Stimulated activated CD8-positive, alpha-beta memory T cell treated with anti-CD3 and anti-CD28 coated beads, Interleukin-7, amount 100 ng/mL, for 24 hours (primary cell): Measurements from ENCODE around the gene PTPRN2.
"Not testable (repeated sequence)": the region's sequence is repeated elsewhere in the genome, so short reads cannot be mapped to it uniquely, and the experiment has no call there.

ENCODE experiments used
- DNase-seq: peaks from one replicate; pipeline ENCODE4 v3.0.0-alpha.2; 2020; ENCODE audit warnings: low read depth

The PTPRN2 gene

DNA sequence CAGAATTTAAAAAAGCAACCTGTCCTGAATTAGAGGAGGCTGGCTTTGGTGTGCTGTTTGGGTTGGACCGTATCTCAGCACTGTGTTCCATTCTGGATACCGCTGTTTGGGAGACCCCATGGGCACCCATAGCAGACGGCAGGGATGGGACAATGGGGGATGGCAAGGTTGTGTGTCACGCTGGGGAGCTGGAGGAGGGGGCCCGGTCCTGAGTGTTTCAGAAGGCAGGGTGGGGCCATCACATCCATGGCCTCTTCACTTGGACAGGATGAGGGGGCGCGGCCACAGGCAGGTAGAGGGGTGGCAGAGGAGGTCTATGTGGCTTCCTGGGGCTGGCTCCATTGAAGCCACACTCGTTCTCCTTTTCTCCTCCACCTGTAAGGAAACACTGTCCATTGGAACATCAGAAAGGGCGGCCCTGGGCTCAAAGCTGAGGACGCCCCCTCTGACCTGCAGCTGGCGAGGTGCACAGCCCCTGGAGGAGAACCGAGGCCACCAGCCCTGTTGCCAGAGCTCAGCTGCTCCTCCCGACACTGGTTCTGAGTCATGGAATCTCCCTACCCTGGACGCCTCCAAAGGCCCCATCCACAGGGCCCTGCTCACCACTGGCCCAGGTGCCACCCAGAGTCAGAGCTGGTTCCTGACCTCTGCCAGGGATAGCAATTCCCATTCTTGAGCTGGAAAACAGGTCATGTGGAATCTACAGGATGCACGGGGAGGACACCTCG lies 663.6 kb downstream of the PTPRN2 start:
- no peak for DNase-seq

DNA sequence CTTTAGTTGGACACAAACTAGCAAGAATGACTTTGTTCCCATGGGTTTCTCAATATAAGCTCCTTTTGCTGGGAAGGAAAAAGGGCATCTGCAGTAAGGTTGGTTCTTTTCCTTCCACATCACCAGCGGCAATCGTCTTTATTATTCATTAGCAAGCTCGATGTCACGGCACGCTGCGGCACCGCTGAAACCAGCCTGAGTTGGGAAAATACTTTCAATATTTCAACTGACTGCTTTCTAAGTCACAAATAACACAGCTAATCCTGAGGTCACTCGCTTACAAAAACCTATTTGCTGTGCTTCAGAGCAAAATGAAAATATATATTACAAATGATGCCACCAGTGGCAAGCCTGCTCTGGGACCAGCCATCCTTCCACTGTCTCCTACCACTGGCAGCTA lies 665.0 kb downstream of the PTPRN2 start:
- DNase-seq = no peak

DNA sequence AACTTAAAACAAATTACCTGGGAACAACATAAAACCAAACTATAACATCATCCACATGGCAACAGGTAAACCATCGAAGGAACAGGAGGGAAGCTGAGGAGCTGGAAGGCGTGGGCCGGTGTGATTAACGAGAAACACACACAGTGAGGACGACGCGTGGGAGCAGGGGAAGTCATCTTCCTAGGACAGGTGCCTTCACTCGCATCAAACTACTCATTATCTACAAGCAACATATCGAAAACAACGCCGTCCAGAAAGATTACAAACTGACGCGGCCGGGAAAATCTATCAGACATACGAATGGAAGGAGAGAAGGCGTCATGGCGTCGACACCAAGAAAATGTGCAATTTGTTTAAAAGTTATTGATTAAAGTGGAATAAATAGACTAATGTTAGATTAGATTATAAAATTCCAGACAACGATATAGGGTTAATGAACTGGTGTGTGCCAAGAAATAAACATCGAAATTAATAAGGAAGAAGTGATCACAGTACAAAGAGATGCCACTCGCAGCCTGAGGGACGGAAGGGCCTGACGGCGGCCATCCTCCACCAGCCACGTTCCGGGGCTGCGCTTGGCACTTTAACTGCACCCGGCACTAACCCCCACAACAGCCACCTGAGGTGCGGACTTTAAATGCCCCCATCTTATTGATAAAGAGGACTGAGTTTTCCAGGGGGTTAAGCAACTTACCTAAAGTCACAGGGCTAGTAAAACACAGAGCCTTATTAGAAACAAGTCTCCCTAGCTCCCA lies 669.1 kb downstream of the PTPRN2 start:
- DNase-seq = no peak

DNA sequence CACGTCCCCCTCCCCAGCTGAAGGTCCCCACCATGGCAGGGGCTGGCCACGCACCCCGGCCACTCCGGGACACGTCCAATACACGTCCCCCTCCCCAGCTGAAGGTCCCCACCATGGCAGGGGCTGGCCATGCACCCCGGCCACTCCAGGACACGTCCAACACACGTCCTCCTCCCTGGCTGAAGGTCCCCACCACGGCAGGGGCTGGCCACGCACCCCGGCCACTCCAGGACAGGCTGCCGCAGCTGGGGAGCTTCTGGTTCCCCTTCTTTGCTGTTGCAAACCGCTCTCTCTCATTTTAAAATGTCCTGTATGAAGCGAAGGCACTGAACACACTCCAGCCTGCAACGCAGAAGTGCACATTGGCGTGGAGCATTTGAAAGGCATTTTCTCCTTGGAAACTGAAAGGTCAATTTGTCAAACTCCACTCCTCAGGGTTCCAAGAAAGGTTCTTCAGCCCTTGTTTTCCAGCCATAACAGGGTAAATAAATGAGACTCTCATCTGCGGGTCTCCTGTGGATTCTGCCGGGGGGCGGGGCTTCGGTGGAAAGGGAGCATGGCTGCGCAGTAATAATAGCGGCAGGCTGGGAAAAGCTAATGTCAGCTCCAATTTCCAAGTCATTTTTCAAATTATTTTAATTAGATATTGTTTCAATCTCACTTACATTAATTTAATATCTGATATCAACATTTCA lies 670.5 kb downstream of the PTPRN2 start:
- DNase-seq = no peak

DNA sequence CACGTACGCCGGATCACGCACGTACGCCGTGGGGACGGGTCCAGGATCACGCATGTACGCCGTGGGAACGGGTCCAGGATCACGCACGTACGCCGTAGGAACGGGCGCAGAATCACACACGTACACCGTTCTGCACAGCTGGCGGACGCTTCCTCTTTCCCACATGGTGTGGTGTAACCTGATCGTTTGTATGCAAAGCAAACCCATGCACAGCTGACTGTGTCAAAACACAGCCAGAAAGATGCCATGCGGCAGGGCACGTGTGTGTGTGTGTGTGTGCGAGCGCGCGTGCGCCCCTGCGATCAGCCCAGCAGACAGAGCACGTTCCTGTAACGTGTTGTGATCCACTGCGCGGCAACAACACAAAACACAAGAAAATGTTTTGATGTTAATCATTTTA lies 677.2 kb downstream of the PTPRN2 start:
- no peak for DNase-seq

DNA sequence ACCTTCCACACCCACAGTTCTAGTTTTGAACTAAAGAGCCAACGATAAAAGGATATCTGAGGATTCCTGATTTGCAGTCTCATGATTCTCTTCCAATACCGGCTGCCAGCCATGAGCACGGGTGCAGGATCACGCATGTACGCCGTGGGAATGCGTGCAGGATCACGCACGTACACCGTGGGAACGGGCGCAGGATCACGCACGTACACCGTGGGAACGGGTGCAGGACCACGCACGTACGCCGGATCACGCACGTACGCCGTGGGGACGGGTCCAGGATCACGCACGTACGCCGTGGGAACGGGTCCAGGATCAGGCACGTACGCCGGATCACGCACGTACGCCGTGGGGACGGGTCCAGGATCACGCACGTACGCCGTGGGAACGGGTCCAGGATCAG lies 677.6 kb downstream of the PTPRN2 start:
- DNase-seq = not testable (repeated sequence)

DNA sequence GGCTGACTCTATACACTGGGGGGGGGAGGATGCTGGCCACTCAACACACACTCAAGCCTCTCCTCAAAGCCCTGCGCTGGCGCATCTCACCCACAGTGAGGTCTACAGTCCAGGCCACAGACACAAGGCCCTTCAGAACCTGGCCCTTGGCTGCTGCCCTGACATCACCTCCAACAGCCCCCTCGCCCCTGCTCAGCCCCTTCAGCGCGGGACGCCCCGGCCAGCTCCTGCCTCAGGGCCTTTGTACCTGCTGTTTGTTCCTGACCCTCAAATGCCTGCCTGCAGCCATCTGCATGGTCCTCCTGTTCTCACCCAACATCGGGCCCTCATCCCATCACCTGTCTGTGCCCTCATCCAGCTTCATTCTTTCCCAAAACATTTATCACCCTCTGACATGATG lies 678.3 kb downstream of the PTPRN2 start:
- no peak for DNase-seq

DNA sequence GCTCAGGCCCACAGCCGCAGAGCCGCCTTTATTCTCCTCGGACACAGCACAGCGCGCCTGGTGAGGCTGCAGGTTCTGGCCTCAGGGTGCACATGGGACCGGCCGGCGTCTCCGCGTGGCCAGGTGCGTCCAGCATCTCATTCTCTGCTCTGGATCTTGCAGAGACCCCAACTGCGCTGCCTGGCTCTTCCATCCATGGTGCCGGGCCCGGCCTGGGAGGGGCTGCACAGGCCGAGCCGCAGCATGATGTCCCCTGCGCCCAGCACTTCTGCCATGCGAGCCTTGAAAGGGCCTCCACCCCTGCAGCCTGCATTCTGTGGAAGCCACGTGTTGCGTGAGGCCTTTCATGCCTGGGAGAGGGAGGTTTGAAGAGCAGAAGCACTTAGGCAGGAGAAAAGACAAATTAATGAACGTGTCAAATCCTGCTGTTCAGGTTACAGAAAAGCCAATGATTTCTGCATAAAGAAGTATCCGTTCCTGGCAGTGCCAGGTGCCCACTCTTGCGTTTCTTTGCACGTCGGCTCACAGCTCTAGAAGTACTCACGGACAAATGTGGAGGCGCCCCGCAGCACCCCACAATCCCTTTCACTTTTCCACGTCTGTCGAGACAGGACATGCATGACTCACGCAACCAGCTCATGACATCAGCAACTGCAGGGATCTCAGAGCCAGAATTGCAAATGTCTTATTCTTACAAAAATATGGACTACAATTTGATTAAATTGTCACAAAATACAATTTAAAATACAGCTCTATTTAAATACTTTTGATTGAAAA lies 679.4 kb downstream of the PTPRN2 start:
- no peak for DNase-seq

DNA sequence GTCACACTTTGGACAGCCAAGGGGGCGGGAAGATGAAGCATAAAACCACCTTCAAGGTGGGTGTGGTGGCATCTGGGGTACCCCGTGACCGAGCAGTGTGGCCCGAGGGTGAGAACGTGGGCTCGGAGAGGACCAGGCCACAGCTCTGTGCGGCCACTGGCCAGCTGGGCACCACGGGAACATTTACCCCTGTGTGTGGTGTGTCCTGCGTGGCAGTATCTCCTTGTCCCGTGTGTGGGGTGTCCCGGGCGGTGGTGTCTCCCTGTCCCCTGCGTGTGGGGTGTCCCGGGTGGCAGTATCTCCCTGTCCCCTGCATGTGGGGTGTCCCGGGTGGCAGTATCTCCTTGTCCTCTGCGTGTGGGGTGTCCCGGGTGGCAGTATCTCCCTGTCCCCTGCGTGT lies 680.5 kb downstream of the PTPRN2 start:
- no peak for DNase-seq

DNA sequence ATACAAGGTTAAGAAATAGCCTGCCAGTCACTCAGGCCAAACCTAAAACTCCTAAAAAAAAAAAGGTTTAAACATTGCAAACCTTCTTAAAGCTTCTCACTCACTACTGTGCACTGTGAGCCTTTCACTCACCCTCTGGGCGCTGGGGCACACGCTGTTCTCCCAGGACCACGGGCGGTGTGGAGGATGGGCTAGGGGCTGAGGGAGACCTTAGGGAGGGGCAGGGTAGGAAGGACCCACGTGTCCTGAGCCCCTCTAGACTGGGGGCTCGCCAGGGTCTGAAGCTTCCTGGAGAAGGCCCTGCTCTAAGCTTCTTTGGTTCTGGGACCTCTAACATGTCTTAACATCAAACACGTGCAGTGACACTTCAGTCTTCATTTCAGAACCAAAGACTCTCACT lies 681.0 kb downstream of the PTPRN2 start:
- DNase-seq = no peak

DNA sequence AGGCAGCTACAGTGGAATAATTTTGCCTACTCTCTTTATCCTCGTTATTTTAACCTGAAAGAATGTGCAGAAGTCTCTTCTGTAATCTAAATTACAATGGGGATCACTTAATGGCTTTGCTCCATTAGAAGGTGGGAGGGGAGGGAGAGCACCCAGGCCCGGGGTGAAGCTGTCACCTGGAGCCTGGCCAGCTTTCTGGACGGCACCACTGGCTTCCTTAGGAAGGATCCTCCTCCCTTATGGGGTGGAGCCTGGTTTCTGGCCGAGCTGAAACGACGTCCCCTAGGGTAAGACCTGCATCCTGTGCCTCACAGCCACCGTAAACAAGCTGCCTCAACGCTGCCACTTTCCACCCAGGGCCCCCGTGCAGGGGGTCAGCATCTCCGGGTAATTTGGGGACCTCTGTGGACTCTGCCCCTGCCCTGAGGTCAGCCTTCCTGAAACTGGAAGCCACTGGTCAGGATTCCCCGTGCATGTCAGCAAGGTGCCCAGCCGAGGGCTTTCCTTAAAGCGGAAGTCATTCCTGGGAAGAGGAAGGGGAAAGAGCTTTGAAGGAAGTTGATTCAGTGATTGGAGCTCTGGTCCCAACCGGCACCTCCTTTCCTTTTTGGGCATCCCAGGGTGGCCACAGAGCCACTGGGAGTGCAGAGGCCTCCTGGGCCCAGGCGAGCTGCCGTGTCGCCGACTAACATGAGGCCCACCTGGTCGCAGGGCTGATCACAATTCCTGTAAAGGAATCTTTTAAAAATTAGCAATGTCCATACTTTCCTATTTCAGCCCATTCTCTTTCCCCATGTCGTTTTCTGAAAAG lies 681.8 kb downstream of the PTPRN2 start:
- no peak for DNase-seq

DNA sequence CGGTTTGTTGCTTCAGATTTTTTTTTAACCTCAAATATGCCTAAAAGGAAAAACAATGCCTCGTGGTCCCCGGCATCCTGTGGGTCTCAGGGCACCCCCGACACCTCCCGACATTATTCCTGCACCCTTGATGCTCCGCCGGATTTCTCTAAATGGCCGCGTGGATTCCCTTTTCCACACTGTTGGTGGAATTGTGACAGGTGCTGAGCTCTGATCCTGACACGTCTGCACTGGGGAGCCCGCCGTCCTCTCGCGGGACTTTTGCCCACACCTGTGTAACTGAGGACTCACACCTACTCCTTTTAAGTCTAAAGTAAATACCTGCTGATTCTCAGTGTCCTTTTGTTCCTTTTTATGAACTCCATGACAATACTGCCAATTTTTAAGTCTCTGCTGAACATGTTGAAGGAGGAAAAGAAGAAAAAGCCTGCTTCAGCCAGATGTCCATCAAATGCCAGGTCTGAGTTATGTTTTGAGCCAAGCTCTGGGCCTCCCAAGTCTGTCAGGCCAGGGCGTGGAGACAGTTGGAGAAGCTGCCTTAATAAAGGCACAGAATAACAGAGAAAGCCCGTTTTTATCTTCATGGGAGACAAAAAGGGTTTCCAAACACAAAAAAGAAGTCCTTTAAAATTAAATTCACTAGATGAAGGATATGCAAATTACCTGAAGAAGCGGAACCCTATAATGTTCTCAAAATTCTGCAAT lies 682.6 kb downstream of the PTPRN2 start:
- DNase-seq = no peak

DNA sequence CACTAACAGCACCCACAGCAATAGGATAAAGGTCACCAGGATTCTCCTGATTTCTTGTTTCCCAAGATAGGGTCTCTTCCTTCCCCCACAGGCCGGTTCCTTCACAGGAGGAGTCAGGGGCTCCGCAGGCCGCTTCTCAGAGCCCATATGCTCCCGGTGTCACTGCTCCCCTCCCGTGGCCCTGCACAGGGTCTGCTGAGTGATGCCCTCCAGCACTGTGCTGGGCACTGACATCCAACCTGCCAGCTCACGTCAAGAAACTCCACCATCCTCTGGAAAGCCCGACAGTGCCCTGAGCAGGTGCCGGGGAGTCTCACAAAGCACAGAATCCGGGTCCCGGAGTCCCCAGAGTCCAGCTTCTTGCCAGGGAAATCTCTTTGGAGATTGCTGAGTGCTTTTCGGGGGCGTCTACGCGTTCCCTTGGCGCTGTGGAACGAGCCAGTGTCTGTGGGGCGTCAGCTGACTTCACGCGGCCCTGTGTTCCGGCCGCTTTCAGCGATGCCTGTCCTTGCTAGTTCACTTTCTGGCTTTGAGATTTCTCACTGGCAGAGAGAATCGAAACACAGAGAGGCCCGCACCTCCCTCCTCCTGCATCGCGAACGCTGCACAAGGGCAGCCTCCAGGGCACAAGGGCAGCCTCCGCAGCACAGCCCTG lies 683.3 kb downstream of the PTPRN2 start:
- DNase-seq = no peak

DNA sequence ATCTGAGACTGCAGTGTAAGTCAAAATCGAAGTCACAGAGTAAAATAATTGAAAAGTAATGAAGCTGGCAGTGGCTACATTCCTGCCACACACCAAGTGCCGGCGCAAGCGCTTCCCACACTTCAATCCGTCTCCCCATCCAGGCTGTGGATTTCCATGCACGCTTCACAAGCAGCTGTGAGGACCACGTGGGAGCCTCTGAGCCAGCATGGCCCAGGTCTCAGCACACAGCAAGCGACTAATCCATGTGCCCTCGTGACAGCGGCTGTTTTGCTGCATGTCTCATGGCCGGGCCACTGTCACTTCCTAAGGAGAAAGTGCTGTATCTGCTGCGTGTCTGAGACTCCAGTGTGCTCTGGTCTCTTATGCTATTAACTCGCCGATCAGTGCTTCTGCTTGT lies 683.9 kb downstream of the PTPRN2 start:
- DNase-seq = no peak

DNA sequence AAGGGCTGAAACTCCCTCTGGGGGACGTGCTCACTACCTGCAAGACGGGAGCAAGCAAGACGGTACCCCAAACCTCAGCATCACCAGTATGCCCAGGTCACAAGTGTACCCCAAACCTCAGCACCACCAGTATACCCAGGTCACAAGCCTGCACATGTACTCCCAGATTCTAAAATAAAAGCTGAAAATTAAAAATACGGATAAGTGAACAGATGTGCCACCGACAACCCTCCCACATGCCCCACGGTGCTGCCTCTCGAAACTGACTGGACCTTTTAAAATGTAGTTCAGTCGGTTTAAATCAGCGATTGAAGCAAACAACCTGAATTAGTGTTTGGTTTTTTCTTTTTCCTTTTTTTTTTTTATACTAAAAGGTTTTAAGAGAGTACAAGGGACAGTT lies 684.3 kb downstream of the PTPRN2 start:
- DNase-seq = no peak

DNA sequence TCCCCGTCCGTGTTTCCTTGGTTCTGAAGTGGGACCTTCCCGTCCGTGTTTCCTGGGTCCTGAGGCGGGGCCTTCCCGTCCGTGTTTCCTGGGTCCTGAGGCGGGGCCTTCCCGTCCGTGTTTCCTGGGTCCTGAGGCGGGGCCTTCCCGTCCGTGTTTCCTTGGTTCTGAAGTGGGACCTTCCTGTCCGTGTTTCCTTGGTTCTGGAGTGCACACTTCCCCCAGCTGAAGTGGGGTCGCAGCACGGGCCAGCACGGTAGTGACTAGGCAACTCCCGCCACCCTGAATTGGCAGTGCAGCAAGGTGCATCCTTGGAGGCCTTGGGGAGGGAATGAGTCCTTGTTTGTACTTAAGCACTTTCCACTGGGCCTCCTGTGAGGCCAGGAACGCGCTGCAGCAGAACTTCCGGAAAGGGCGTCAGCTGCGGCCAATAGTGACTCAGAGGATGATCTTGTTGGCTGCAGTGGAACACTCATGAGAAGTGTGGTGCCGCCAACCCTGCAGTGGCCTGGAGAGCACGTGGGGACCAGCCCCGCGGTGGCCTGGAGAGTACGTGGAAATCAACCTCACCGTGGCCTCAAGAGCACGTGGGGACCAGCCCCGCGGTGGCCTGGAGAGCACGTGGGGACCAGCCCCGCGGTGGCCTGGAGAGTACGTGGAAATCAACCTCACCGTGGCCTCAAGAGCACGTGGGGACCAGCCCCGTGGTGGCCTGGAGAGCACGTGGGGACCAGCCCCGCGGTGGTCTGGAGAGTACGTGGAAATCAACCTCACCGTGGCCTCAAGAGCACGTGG lies 685.6 kb downstream of the PTPRN2 start:
- not testable (repeated sequence) for DNase-seq

DNA sequence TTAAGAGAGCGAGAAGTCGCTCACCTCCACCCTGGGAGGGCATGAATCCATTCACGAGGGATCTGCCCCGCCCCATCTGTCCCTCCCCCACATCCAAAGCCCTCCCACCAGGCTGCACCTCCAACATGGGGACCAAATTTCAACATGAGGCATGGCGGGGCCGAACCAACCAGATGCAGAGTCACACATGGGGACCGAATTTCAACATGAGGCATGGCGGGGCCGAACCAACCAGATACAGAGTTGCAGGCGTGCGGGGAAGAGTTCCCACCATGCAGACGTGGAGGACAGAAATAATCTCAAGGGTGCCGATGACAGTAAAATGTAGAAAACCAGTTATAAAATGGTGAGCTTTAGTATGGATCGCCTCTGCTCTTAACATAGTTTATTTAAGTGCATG lies 686.5 kb downstream of the PTPRN2 start:
- DNase-seq = no peak

DNA sequence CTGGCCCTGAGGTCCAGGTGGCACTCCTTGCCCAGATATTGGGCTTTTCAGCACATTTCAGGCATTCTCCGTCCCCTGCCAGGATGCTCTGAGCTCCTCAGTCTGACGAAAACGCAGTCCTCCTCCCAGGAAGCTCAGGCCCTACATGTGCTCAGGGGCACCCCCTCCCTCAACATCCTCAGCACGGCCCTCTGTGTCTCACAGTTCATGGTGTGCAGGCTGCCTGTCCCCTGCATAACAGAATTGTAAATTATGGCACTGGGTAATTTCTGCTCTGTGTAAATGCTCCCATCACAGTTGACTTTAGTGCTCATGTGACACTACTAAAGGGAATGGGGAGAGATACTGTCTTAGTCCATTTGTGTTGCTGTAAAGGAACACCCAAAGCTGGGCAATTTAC lies 687.1 kb downstream of the PTPRN2 start:
- DNase-seq = no peak

DNA sequence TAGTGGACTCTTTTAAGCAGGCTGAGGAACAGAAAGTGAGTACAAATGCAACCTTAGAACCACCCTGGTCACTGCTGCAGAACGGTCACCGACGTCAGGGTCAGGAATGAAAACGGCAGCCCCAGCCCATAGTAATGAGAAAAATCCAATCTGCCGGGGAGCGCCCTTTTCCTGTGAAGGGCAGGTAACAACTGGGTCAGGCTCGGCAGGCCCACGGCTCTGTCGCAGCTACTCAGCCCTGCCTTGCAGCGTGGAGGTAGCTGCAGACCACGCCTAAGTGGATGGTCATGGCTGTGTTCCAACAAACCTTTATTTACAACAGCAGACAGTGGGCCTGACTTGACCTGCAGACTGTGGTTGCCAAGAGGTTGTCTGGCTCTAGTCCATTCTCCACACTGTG lies 687.6 kb downstream of the PTPRN2 start:
- DNase-seq = no peak
